Measurements from ENCODE around the gene TBX10.
"Not testable (repeated sequence)": the region's sequence is repeated elsewhere in the genome, so short reads cannot be mapped to it uniquely, and the experiment has no call there.

Gene TBX10

GRCh38 chr11:67639438-67639859 is at the start of gene TBX10:
Gene TBX10 (minus strand): TSS chr11:67639763. CDS start chr11:67639472, 291 bp downstream.
- no peak for DNase-seq

- DNase-seq = no peak
These were observed 49.6 kb upstream of the TBX10 start for GRCh38 chr11:67689178-67689577.

- DNase-seq = no peak
These were observed 48.4 kb upstream of the TBX10 start for GRCh38 chr11:67687986-67688385.

GRCh38 chr11:67685641-67686332 is 46.2 kb upstream of the TBX10 start:
- DNase-seq = not testable (repeated sequence)

GRCh38 chr11:67682126-67683034 is 42.8 kb upstream of the TBX10 start:
- not testable (repeated sequence) for DNase-seq

GRCh38 chr11:67680696-67681470 is 41.3 kb upstream of the TBX10 start:
- DNase-seq = no peak

GRCh38 chr11:67675058-67675747 is 35.6 kb upstream of the TBX10 start:
- DNase-seq = no peak

- DNase-seq = no peak
These were observed 34.9 kb upstream of the TBX10 start, which contains the start of gene ALDH3B2 for GRCh38 chr11:67674442-67674871. Gene ALDH3B2 (minus strand): TSS chr11:67674623. CDS start chr11:67666935, 7,688 bp downstream.

- no peak for DNase-seq
These were observed 34.3 kb upstream of the TBX10 start for GRCh38 chr11:67673902-67674301.

- no peak for DNase-seq
These were observed 33.8 kb upstream of the TBX10 start for GRCh38 chr11:67673358-67673757.

GRCh38 chr11:67671211-67671520 is 31.6 kb upstream of the TBX10 start:
- DNase-seq = no peak

- DNase-seq = no peak
These were observed 31.0 kb upstream of the TBX10 start for GRCh38 chr11:67670316-67671210.

GRCh38 chr11:67668192-67668551 is 28.6 kb upstream of the TBX10 start:
- DNase-seq = no peak

- no peak for DNase-seq
These were observed 28.1 kb upstream of the TBX10 start for GRCh38 chr11:67667490-67668191.

- DNase-seq = no peak
These were observed 27.3 kb upstream of the TBX10 start for GRCh38 chr11:67666676-67667489.

- DNase-seq = no peak
These were observed 26.7 kb upstream of the TBX10 start for GRCh38 chr11:67666303-67666645.

GRCh38 chr11:67665541-67666302 is 26.2 kb upstream of the TBX10 start:
- no peak for DNase-seq

GRCh38 chr11:67664696-67665540 is 25.4 kb upstream of the TBX10 start:
- no peak for DNase-seq

Data from stimulated activated CD8-positive, alpha-beta memory T cell treated with anti-CD3 and anti-CD28 coated beads, Interleukin-4, amount 100 ng/mL, for 48 hours (primary cell).